GM18868 (cell line): ENCODE data around the gene SAT2.

Experiments used
- ATAC-seq: cut with Tn5 transposase; IDR thresholded peaks from one replicate; pipeline ENCODE4 v1.9.1; 2021; ENCODE audit warnings: mild to moderate bottlenecking, moderate library complexity; ENCODE audit not compliant: unreplicated experiment

SAT2 gene

GRCh38 chr17:7576432-7576937 is 51.1 kb downstream of the SAT2 start:
- ATAC-seq: no peak
